Superior temporal gyrus (tissue), 1 donor: ENCODE measurements around the gene MAP2K2.
A peak's percentile ranks its signal among the peaks of the same experiment; 100 is the strongest.

Source experiments
- DNase-seq: peaks from one replicate; pipeline ENCODE4 v3.0.0-alpha.2; 2016; ENCODE audit errors: extremely low spot score

MAP2K2 gene

GRCh38 chr19:4077800-4078684, 45.9 kb downstream of the MAP2K2 start:
- no peak for DNase-seq

DNA sequence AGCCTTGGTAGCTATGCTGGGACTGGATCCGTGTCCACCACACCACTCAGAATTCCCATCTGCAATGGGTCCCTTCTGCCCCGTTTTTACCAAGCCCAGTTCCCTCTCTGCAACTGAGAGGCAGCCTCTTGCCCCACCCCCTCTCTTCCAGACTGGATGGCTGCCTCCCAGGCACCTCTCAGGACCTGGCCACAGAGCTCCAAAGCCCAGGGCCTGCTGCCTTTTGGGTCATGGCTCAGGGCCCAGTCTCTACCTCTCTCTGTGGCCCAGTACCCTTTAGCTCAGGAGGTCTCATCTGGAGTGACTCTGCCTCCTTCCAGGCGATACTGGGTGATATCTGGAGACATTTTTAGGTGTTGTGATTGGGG, 46.9 kb downstream of the MAP2K2 start:
- DNase-seq: no peak

DNA sequence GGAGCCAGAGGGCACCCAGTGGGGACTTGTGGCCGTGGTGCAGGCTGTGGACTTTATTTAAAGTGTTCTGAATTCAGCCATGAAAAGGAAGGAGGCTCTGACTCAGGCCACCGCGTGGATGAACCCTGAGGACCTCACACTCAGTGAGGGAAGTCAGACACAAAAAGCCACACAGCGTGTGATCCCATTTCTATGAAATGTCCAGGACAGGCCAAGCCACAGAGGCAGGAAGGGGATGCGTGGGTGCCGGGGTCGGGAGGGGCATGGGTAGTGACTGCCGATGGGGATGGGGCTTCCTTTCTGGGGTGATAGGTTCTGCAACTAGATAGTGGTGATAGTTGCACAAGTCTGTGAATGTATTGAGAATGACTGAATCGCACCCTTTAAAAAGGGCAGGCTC, 48.5 kb downstream of the MAP2K2 start:
- no peak for DNase-seq

GRCh38 chr19:4071610-4072009, 52.3 kb downstream of the MAP2K2 start:
- DNase-seq: no peak

- no peak for DNase-seq
Measured at GRCh38 chr19:4069331-4069959, 54.5 kb downstream of the MAP2K2 start.

- DNase-seq: no peak
Measured at GRCh38 chr19:4068047-4068966, 55.6 kb downstream of the MAP2K2 start.

DNA sequence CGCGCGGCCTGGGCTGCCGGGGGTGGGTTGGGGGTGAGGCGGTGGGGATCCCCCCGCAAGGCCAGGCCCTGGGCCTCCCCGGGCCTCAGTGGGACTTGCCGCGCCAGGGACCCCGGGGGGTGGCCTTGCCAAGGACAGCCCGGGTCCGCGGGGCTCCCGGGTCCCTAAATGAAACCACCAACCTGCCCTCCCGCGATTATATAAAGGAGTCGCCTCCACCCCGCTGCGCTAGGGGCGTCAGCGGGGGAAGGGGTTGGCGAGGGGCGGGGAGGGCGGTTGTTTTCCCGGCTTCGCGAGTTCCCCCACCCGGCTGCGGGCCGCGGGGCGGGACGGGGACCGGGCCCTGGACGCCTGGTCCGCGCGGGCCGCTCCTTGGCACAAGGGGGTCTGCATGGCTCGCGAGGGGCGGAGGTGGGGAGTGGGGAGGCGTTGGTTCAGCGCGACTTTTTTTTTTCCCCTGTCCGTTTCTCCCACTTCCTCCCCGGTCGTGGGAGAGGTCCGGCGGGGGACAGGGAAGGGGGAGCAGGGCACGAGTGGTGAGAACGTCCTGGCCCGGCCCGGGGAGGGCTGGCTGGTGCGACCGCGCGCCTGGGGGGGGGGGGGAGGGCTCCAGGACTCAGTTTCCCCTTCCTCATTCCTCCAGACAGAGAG, 56.4 kb downstream of the MAP2K2 start:
- DNase-seq: no peak

GRCh38 chr19:4066682-4067395, 57.1 kb downstream of the MAP2K2 start, which contains the start of gene ZBTB7A:
Gene ZBTB7A, minus strand, starts transcription at chr19:4066899. Its CDS starts 11,667 bp downstream, at chr19:4055232.
- DNase-seq: peak; percentile 59

DNA sequence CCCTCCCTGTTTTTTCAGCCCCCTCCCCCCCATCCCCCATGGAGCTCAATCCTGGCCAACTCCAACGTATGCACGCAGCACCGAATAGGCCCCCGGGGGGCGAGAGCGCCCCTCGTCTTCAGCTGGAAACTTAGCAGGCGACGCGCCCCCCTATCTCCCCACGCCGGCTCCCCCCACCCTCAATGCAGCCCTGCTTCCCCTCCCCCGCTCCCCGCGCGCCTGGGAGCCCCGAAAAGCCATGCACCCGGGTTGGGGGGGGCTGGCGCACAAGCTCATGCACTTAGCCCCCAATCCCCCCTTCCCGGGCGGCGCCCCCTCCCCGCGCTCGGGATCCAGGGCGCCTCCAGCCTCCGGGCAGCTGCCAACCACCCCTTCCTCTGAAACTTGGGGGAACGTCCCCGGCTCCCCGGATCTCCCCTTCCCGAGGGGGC, 57.7 kb downstream of the MAP2K2 start:
- DNase-seq: peak; percentile 40

DNA sequence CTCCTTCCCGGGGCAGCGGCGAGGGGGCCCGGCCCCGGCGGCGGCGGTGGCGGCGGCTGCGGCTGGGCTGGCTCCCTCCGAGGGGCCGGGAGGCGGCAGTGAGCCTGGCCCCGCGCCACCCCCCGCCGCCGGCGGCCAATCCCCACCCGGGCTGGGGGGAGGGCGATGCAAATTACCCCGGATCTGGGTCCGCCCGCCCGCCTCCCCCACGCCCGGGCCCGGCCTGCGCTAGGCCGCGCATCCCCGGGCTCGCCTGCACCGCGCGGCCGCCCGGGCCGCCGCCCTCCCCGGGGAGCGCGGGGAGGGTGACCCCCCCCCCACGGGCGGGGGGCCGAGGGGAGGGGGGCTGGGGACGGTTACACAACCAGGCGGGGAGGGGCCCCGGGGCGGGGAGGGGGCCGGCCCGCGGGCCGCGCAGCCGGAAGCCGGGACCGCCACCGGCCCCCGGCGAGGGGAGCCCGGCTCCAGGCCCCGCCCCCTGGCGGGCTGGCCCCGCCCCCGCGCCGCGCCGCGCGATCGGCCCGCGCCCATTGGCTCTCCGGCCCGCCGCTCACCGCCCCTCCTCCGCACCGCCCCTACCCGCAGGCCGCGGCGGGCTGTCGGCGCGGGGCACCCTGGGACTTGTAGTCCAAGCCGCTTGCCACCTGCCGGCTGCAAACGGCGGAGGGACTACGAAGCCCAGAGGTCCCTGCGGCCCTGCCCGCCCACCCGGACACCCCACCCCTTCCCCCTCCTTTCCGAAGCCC, 58.3 kb downstream of the MAP2K2 start:
- peak; percentile 89 for DNase-seq

- peak; percentile 37 for DNase-seq
Measured at GRCh38 chr19:4064496-4065260, 59.2 kb downstream of the MAP2K2 start.

- peak; percentile 32 for DNase-seq
Measured at GRCh38 chr19:4064149-4064495, 59.8 kb downstream of the MAP2K2 start.

DNA sequence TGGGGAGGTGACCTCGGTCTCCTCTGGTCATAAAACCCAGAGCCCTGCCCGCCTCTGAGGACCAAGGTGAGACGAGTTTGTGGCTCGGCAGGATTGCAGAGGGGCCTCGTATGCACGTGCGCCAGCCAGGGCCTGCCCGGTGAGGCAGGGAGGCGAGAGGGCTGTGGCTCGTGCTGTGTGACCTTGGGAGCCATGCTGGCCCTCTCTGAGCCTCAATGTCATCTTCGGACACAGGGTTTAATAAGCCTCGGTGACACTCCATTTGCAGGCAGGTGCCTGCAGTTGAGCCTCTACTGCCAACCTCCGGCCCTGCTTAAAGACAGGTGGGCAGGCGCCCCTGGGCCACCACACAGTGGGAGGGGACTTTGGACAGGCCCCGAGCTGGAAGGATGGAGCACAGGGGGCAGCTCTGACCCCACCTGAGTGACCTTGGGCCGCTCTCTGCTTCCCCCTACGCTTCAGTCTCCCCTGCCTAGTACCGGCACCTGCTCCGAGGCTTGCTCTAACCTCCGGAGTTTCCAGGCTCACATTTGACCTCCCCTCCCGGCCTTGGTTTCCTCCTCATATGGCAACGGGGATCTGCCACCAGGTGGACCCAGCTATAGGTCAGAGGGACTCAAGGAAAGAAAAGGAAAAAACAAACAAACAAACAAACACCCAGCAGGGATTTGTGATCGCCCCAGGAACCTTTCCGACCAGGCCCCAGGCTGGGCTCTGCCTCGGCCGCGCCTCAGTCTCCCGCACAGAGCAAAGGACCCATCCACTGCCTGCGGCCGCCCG, 60.4 kb downstream of the MAP2K2 start:
- no peak for DNase-seq

GRCh38 chr19:4062419-4063368, 61.2 kb downstream of the MAP2K2 start:
- no peak for DNase-seq

DNA sequence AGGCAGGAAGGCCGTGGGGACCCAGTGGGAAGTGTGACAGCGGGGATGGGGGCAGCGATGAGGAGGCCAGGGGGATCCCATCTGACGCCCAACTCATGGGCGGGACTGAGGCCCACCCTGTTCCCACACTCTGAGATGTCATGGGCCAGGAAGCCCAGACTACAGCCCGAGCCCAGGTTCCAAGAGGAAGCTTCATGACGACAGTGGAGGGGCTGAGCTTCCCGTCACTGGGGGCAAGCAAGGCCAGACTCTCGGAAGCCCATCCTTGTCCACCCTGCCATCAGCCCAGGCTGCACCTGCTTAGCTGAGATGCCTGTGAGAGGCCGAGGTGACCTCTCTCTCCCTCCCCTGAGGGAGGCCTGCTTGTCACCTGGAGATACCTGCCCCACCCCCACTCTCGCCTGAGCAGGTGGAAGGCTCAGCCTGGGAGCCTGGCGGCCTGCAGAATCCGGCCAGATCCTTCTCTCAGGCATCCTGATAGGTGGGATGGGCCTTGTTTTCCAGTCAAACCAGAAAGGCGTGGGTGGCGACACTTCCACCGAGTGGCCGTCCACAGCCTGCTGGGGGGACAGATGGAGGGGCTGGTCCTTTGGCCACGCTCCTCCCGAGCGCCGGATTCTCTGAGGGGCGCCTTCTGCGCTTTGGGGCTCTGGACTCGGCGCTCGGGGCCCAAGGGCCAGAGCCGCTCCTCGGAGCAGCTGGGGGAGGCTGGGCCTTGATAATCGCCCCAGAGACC, 62.1 kb downstream of the MAP2K2 start:
- DNase-seq: no peak

DNA sequence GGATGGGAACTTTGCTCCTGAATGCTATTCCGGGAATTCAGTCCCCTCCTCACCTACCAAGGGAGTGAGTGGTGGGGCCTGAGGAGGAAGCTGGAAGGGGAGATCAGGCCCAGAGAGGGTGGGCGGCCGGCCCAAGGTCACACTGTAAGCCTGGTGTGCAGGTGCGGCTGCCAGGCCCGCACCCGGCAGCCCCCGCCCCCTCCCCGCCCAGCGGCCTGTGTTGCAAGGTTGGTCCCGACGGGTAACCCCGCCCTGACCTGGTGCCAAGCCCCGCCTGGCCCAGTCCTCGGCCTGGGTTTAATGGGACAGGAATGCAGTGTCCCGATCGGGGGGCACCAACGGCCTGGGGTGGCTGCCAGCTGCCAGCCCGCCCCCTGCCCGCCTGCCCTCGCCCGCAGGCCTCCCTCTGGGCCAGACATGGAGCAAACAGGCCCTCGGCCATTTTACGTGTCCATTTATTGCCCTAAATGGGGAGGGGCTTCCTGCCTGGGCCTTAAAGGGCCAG, 62.7 kb downstream of the MAP2K2 start:
- no peak for DNase-seq
